Activated naive CD4-positive, alpha-beta T cell treated with anti-CD3 and anti-CD28 coated beads, Interleukin-2, amount 50 U/mL, for 72 hours (primary cell): ENCODE results near the gene IL27RA. TPM values are rescaled to one million over a fixed set of nuclear protein-coding genes. Genes with fewer than 3 reads are reported as not detected.

Experiments used
- ATAC-seq, 2 donors: fragments of 150-1000 bp; cut with Tn5 transposase; 2 replicates each; pipeline ENCODE4 v1.10.0; 2021; ENCODE audit warnings: mild to moderate bottlenecking in 2 of 2, moderate library complexity in 2 of 2
- DNase-seq, 2 donors: peaks; one replicate each; pipeline ENCODE4 v3.0.0; 2021 to 2022; ENCODE audit warnings: low spot score in 2 of 2
- H3K27ac Mint-ChIP-seq, 2 donors: one replicate each; pipeline ENCODE4 v1.8.0; 2022; ENCODE audit warnings: mild to moderate bottlenecking in 2 of 2, mixed read lengths in 2 of 2
- H3K36me3 Mint-ChIP-seq, 2 donors: one replicate each; pipeline ENCODE4 v1.8.0; 2022; ENCODE audit warnings: mixed read lengths in 2 of 2
- H3K9me3 Mint-ChIP-seq, 2 donors: one replicate each; pipeline ENCODE4 v1.8.0; 2022; ENCODE audit warnings: mixed read lengths in 2 of 2
- total RNA-seq, 2 donors: library from RNA; stranded (reverse); gene quantifications; one replicate each; pipeline ENCODE4 v1.2.3, GENCODE V29; 2022

The IL27RA gene
- total RNA-seq, 2 donors from 2014 or later: 59.6 to 68.0 TPM

DNA sequence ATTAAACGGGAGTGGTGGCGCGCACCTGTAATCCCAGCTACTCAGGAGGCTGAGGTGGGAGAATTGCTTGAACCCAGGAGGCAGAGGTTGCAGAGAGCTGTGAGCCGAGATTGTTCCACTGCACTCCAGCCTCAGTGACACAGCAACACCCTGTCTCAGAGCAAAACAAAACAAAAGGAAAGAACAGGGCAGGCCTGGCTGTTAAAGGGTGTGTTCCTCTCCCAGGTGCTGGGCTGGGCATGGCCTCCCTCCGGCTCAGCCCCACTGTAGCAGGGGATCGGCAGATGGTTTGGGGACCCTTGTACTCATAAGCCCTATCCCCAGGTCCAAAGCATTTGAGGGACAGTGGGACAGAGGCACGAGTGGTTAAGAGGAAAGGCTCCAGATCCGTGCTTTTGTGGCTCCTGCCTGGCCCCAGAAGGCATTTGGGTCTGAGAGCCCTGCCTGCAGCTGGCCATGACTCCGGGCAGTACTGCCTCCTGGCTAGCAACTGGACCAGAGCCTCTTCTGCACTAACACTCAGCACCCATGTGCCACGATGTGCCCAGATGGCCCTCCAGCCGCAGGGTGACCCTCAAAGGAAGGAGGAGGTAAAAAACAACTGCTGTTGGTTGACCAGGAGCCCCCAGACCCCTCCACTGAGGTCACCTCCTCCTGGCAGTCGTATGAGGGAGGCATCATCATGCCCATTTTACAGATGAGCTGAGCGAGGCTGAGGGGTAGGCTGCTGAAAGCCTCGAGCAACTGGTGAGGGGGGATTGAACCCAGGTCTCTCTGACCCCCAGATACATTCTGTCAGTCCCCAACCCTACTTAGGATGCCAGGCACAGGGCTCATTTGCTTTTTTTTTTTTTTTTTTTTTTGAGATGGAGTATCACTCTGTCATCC is 35.4 kb upstream of the IL27RA start:
- DNase-seq (no peak), ATAC-seq (no peak)
- peaks cover 0 to 4% of the 10 kb centered on the region in 2 donors for H3K9me3 Mint-ChIP-seq
- H3K27ac Mint-ChIP-seq: no peak overlapping the region
- H3K36me3 Mint-ChIP-seq: peaks cover 8 to 19% of the 10 kb centered on the region in 2 donors

DNA sequence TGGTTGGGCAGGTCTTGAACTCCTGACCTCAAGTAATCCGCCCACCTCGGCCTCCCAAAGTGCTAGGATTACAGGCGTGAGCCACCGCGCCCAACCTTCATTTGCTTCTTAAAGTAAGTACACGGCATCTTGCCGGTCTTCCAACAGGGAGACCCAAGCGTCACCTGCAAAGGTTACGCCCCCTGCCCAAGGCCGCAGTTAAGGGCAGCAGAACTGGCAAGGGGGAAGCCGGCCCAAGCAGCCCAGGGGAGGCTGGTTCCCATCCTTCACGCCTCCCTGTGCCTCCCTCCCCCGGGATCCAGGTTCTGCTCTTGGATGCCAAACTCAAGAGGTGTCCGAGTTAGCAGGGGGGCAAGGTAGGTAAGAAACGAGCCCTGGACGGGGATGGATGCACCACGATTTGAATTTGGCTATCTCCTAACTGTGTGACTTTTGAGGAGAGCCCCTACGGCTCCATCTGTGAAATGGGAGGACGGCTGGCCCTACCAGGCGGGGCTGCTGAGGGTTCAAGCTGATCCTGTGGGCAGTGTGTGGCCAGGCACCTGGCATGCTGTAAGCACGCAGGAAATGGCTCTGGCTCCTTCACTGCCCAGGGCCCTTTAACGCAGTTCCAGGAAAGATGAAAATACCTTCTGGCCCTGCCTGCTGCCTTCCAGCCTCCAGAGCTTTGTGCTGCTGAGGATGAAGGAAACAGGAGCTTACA is 34.5 kb upstream of the IL27RA start:
- no peak for ATAC-seq
- Mint-ChIP-seq H3K36me3 (peaks cover 6 to 21% of the 10 kb centered on the region in 2 donors), H3K9me3 (peaks cover 0 to 4% of the 10 kb centered on the region in 2 donors), H3K27ac (no peak overlapping the region)
- DNase-seq: no peak

- Mint-ChIP-seq H3K36me3 (peaks cover 4 to 21% of the 10 kb centered on the region in 2 donors), H3K27ac (no peak overlapping the region), H3K9me3 (peaks cover 0 to 4% of the 10 kb centered on the region in 2 donors)
- ATAC-seq (no peak), DNase-seq (no peak)
Measured at GRCh38 chr19:13997631-13997962, 34.0 kb upstream of the IL27RA start.

- DNase-seq: no peak
- H3K36me3 Mint-ChIP-seq: peaks cover 4 to 21% of the 10 kb centered on the region in 2 donors
- peaks cover 0 to 4% of the 10 kb centered on the region in 2 donors for H3K9me3 Mint-ChIP-seq
- no peak overlapping the region for H3K27ac Mint-ChIP-seq
- no peak for ATAC-seq
Measured at GRCh38 chr19:13998426-13998825, 33.1 kb upstream of the IL27RA start.

- no peak for ATAC-seq
- Mint-ChIP-seq H3K36me3 (peaks cover 4 to 21% of the 10 kb centered on the region in 2 donors), H3K9me3 (peaks cover 0 to 4% of the 10 kb centered on the region in 2 donors), H3K27ac (no peak overlapping the region)
- no peak for DNase-seq
Measured at GRCh38 chr19:13999085-13999484, 32.5 kb upstream of the IL27RA start.

GRCh38 chr19:14000691-14001375 is 30.7 kb upstream of the IL27RA start:
- Mint-ChIP-seq H3K36me3 (peaks cover 4 to 21% of the 10 kb centered on the region in 2 donors), H3K27ac (peak overlapping the region; percentile 78 to 94), H3K9me3 (peaks cover 0 to 4% of the 10 kb centered on the region in 2 donors)
- DNase-seq (no peak), ATAC-seq (no peak)

- ATAC-seq (no peak), DNase-seq (no peak)
- Mint-ChIP-seq H3K9me3 (peaks cover 0 to 4% of the 10 kb centered on the region in 2 donors), H3K27ac (peak overlapping the region; percentile 94 to 97), H3K36me3 (peaks cover 4 to 21% of the 10 kb centered on the region in 2 donors)
Measured at GRCh38 chr19:14002571-14003250, 28.9 kb upstream of the IL27RA start.

- Mint-ChIP-seq H3K9me3 (peaks cover 0 to 4% of the 10 kb centered on the region in 2 donors), H3K27ac (peak overlapping the region; percentile 94 to 97), H3K36me3 (peaks cover 4 to 14% of the 10 kb centered on the region in 2 donors)
- no peak for ATAC-seq
- DNase-seq: no peak
Measured at GRCh38 chr19:14003251-14004055, 28.1 kb upstream of the IL27RA start.

GRCh38 chr19:14004619-14005348 is 26.8 kb upstream of the IL27RA start:
- Mint-ChIP-seq H3K9me3 (no peaks in the 10 kb centered on the region), H3K27ac (peak overlapping the region; percentile 88 to 94), H3K36me3 (peaks cover 0 to 6% of the 10 kb centered on the region in 2 donors)
- ATAC-seq (no peak), DNase-seq (no peak)

- H3K36me3 Mint-ChIP-seq: peaks cover 0 to 6% of the 10 kb centered on the region in 2 donors
- ATAC-seq: peak; percentile 28 to 63
- H3K27ac Mint-ChIP-seq: peak overlapping the region; percentile 88 to 94
Measured at GRCh38 chr19:14005349-14006084, 26.0 kb upstream of the IL27RA start.

DNA sequence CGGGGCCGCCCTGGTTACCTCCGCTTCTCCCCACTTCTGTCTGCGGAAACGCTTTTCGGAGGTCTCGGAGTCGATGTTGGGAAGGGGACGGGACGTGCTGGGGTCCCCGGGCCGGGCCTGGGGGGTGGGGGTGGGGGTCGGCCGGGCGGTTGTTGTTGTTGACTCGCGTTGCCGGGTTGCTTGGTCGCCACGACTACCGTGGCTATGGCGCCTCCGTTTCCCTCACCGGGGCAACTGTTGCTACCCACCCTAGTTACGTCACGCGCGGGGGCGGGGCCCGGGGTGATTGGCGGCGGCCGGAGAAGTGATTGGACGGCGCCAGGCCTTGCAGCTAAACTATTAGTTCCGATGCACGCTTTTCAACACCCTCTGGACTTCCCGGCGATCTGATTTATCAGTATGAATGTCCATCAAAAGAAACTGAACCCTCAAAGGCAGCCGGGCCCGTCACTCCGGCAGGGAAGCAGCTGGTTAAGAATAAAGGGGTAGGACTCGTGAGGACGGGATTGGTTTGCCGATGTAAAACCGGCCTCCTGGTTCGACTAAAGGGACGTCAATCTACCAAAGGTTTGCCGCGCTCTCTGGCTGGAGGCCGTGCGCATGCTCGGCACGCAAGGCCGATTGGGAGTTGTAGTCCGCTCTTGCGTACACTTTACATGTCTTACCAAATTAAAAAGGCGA is 25.3 kb upstream of the IL27RA start, which contains the start of gene RFX1:
RFX1 (minus strand) TSS at position 236 of the 681 bp plus-strand sequence. CDS start 12,477 bp downstream, outside the sequence.
- DNase-seq (peak; percentile 100), ATAC-seq (peak; percentile 84)
- Mint-ChIP-seq H3K27ac (peak within 1 kb of the TSS; percentile 94 to 95), H3K9me3 (no peaks in the 10 kb centered on the region), H3K36me3 (peaks cover 0 to 1% of the 10 kb centered on the region in 2 donors)

More at GRCh38 chr19:14005349-14006084, 26.0 kb upstream of the IL27RA start:
- peak; percentile 87 to 92 for DNase-seq
- no peaks in the 10 kb centered on the region for H3K9me3 Mint-ChIP-seq

GRCh38 chr19:14006766-14007562 is 24.6 kb upstream of the IL27RA start:
- DNase-seq (no peak), ATAC-seq (peak; percentile 23 to 27)
- H3K9me3 Mint-ChIP-seq: no peaks in the 10 kb centered on the region
- H3K27ac Mint-ChIP-seq: peak overlapping the region; percentile 94 to 95
- no peaks in the 10 kb centered on the region for H3K36me3 Mint-ChIP-seq

DNA sequence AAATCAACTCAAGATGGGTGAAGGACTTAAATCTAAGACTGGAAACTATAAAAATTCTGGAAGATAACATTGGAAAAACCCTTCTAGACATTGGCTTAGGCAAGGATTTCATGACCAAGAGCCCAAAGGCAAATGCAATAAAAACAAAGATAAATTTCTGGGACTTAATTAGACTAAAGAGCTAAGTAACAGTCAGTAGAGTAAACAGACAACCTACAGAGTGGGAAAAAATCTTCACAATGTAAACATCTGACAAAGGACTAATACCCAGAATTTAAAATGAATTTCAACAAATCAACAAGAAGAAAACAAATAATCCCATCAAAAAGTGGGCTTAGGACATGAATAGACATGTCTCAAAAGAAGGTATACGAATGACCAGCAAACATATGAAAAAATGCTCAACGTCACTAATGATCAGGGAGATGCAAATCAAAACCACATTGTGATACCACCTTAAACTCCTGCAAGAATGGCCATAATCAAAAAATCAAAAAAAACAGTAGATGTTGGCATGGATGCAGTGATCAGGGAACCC is 19.1 kb upstream of the IL27RA start:
- ATAC-seq (no peak), DNase-seq (no peak)
- no peaks in the 10 kb centered on the region for H3K9me3 Mint-ChIP-seq
- H3K36me3 Mint-ChIP-seq: no peaks in the 10 kb centered on the region
- H3K27ac Mint-ChIP-seq: no peak overlapping the region
